GM21576 (cell line): ENCODE measurements around the gene PLXNA2.

Experiments used
- ATAC-seq: cut with Tn5 transposase; IDR thresholded peaks from one replicate; pipeline ENCODE4 v1.9.1; 2021; ENCODE audit warnings: mild to moderate bottlenecking, moderate library complexity; ENCODE audit not compliant: unreplicated experiment

Gene PLXNA2

DNA sequence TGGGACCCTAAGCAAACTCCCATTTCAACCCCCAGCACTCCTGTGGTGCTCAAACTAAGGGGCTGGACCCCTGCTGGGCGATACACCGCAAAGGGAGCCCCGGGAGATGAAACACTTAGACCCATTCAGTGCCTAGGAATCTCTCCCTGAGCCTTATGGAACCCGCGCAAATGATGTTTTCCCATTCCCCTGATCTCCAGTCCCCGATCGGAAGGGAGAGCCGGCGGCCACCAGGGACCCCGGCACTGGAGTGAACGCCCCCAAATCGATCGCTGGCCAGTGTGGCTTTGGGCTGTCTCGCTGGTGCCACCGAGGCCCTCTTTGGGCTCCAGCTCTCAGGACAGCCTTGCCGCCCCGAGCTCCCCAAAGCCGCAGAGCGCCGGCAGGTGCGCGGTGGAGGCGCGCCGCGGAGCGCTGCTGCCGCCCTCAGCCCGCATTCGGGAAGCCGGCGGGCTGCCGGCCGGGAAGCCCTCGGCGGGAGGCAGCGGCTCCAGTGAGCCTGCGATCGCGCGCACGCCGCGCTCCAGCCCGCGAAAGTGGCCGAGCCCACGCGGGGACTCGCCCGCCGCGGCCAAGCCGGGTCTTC, 1.1 kb downstream of the PLXNA2 start:
- no peak for ATAC-seq

DNA sequence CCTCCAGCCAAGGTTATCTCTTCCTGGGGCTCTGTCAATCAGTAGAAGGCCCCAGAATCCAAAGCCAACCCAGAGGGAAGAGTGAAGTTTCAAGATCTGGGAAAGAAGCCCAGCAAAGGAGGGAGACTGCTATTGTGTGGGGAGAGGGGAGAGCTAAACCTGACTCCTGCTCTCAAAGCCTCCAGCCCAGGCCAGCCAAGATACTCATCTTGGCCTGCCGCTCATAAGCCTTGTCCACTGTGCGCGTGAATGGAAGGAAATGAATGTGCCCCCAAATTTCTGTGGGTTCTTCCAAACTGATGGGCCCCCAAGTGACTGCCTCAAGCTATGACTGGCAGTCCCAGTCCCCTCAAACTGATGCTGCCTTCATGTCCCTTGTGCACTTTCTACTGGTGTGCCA, 2.0 kb downstream of the PLXNA2 start:
- no peak for ATAC-seq

DNA sequence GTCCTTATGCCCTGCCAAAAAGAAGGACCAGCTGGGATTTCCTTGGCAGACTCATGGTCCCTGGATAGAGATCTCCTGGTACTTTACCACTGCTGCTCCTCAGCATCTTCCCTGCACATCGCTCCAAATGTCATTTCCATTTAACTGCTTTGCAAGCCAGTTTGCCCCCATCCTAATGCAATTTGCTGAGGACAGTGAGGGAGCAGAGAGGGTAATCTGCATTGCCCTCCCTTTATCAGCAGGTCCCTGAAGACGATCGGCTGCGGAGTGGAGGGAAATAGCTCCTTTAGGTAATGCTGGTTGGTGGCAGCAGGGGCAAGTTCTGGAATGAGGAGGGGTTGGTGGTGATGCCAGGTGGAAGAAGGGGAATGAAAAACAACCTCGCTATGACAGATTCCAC, 2.7 kb downstream of the PLXNA2 start:
- ATAC-seq = no peak

DNA sequence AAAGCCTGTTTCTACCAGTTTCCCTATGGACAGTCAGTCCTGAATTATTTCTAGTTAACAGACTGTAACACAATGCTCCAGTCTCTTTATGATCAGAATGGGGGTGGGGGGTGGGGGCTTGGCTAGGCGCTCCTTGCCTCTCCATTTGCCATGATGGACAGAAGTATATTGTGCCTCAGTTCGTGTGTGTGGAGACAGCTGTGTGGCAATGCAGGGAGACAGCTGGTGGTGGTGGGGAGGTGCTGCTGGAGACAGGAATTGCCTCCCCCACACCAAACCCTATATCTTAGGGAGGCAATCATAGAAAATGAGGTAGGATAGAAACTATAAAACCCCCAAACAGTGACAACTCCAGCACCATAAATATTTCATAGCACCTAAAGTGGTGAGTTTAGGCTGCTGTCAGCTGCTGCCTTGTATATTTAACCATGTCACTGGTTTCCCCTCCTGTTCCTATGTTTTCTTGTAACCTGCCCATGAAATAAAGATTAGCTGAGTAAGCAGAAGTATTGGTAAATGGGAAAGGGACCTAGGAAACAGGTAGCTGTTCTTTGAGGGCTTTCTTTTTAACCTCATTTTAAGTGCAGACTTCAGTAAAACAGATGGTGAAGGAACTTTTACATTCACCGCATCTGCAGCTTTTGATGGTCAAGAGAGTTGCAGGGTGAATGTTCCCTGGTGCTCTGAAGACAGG, 3.4 kb downstream of the PLXNA2 start:
- ATAC-seq = no peak

DNA sequence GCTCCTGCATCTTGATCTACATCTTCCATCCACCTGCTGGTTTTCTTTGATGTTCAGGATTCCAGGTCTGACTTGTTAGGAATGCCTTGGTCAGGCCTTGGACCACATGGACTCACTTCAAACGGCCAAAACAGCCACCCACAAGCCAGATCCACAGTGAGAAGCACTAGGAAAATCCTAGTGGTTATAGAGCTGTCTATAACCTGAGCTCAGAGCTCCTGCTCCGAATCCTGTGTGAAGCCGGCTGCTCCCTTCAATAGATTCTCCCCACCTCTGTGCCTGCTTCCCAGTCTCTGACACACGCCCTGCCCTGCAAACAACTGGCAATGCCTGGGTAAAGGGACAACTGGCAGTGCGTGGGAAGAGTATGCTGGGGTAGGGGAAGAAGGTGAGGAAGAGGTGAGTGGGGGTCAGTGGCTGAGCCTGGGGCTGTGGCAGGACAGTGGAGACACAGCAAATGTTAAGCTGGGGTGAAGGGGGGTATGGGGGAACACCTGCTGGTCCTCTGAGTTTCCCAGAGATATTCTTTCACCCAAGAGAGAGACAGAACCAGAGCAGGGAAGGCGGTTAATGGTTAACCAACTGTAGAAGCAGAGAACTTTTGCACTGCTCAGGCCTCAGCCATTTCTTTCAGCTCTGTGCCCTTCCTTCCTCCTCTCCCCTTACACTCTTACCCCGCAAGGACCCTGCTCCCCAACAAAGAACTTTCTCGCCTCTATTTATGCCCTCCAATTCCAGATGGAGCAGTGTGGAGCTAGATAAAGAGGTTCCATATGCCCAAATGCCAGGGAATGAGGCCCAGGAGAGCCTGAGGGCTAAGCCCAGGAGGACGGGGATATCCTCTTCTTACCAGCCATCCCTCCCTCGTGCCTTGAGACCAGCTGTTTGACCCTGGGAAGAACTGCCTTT, 4.5 kb downstream of the PLXNA2 start:
- ATAC-seq = no peak

DNA sequence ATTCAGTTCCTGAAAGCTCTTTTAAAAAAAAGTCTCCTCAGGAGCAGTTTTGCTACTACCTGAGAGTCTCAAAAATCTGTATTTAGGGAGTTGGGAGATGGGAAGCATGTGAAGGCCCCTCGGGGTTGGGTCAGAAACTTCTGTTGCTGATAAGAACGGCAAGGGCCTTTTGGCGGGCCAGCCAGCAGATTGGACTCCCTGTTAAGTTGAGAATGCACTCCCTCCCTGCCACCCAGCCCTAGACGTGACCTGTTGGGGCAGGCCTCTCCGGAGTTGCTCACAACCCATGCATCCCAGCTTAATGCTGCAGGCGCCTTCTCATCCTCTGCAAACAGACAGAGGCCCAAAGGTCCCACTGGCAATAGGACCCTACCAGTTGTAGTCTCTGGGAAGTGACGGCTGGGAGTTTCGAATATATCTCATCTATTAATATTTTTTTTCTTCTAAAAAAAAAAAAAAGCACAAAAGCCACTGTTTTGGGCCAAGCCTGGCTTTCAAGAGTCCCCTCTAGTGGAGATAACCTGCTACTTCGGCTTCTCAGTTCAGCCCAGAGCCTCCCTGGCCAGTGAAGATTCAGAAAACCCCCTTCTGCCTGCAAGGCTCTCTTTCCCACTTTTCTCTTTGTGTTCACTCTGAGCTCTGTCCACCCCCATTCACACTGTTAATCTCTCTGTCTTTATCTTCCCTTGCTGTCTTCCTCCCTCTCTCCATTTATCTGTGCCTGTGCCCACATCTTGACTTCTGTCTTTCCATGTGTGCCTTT, 5.3 kb downstream of the PLXNA2 start:
- ATAC-seq = peak; percentile 43

DNA sequence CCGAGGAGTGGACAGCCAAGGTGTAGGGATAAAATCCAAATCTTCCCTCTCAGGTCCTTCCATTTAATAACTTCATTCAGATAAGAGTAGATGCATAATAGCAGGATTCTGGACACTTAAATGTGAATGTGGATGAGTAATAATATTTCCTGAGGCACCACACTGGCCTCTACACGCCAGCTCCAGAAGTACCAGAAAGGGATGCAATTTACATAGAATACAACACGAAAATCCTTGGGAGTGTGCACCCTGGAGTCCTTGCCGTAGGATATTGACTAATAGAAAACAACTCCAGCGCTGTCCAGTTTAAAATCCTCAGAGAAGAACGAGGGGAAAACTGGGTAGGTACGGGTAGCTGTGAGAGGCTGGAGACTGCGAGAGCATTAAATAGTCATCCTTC, 6.9 kb downstream of the PLXNA2 start:
- no peak for ATAC-seq

DNA sequence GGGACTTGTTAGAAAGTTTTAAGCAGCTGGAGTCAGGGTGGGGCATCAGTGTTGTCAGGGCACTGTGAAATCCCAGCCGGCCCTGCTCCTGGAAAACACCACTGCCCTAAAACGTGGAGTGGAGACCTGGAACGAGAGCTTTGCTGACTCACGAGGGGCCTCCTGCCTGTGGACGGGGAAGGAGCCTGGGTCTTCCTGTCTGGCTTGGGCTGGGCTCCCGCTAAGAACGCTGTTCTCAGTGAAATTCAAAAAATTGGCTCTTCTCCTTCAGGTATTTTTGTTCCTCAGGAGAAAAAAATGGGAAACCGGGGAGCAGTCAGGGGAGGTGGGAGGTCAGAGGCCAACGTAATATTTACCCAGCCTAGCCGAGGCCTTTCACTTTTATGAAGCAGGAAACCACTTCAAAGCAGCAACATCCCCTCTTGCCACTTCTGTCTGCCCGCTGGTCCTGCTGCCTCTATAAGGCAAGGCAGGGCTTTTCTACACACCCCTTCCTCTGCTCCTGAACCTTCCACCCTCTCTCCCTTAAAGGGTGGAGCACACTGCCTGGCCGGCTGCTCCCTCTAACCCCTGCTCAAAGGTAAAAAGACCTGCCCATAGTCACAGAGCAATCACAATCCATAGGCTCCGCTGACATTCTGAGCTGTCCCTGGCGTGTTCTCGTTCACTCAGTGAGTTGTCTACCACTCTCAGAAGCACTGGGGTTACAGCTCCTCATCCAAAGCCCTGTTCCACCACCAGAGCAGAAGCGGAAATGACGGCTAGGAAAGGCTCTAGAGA, 8.0 kb downstream of the PLXNA2 start:
- no peak for ATAC-seq

DNA sequence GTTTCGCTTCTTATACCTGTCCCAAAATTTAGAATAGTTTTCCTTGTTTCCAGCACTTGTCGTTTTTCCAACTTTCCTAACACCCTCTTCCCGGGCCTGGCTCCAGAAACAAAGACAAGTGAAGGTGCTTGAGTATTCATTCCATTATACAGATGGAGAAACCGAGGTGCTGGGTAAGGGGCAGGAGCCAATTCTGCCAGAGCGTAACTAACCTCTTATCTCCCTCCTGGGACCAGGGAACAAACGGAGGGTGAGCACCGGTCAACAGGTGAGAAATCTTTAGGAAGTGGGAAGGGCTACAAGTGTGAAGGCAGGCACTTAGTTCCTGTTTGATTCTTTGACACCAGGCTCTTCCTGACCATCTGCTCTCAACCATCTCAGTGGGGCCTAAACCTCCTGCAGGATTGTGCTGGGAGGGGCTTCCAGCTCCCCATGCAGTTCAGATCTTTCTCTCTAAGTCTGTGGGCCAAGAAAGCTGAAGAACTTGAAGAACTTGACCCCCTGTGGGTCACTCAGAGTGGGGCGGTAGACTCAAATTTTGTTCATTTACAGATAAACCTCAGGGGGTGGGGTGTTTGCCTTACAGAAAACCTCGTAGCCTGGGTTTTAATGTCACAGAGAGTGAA, 8.7 kb downstream of the PLXNA2 start:
- ATAC-seq = no peak

DNA sequence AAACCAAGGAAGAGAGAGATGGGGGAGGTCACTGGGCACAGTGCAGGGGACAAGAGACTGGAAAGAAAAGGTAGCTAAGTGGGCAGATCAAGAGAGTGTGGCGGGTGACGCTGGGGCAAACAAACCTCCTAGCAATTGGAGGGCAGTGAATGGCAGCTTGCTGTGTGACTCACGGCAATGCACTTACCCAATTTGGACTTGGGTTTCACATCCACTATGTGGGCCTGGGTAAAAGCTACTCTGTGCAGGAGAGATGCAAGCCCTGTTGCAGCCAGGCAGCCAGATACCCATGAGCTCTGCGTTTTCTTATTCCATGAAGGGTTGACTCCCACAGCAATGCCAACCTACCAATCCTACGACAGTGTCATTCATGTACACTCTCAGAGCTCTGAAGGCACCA, 9.5 kb downstream of the PLXNA2 start:
- no peak for ATAC-seq

DNA sequence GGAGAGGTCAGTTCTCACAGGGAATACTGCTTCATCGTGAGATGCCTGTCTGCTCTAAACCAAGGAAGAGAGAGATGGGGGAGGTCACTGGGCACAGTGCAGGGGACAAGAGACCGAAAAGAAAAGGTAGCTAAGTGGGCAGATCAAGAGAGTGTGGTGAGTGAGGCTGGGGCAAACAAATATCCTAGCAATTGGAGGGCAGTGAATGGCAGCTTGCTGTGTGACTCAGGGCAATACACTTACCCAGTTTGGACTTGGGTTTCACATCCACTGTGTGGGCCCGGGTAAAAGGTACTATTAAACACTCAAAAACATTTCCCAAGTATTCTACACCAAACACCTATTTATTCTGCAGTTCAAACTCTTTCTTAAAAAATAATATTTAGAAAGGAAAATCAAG, 10.2 kb downstream of the PLXNA2 start:
- ATAC-seq = no peak

DNA sequence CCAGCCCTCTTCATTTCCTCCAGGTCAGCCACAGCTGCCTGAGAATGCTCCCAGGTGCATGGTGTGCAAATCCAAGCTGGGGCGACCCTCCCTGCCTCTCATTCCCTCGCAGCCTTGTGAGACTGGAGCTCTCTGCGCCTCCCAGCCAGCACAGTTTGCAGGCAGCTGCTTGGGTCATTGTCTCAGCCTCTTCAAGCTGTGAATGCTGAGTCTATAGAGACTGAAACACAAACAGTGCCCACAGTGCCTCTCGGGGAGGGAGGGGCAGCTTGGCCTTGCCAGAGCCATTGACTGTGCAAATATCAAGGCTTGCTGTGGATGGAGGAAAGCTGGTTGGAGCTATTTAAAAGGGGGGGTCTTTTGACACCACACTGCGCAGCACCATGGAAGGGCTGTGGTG, 10.6 kb downstream of the PLXNA2 start:
- ATAC-seq = no peak

DNA sequence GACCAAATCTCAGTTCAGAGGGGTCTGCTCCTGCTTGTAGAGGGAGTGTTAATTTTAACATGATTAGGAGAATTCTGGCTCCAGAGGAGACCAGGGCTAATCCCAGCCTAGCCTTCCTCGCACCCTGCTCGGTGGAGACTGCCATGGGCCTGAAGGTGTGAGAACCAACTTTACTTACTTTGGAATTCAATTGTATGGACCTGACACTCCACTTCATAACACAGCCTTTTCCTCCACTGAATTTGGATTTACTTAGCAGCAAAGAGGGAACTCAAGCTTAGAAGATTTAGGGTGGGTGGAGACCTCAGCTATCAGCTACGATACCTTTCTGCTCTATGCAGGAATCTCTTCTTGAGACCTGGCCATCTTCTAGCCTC, 11.5 kb downstream of the PLXNA2 start:
- ATAC-seq = no peak

DNA sequence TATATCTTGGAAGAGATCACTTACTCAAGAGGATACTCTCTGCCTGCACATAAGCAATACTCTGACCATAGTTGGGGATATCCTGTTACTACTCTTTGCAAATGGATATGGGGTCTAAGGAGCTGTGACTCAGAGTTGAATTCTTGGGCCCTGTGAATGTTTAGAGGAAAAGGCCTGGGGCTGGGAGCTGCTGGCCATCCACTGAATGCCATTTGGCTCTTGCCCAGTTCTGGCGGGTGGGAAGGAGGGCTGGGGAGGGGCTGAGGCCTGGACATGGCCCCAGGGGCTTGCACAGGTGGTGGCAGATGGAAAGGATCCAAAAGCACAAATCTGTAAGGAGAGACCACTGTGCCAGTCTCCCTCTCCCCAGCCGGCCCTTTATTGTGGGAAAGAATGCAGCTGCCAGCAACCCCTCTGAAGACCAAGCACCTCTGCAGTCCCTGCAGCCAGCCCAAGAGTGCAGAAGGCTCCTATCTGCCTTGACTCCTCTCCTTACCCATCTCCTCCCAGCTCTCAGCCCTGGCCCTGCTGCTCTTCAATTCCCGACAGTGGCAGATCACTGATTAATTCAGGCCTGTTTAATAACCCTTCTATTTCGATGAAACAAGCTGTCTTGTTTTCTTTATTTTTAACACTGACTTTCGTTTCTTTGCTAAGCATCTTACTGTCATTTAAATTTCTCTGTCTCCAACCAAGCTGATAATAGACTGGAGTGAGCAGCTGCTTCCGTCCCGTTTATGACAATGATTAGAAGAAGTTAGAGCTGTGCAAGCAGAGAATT, 12.1 kb downstream of the PLXNA2 start:
- no peak for ATAC-seq

DNA sequence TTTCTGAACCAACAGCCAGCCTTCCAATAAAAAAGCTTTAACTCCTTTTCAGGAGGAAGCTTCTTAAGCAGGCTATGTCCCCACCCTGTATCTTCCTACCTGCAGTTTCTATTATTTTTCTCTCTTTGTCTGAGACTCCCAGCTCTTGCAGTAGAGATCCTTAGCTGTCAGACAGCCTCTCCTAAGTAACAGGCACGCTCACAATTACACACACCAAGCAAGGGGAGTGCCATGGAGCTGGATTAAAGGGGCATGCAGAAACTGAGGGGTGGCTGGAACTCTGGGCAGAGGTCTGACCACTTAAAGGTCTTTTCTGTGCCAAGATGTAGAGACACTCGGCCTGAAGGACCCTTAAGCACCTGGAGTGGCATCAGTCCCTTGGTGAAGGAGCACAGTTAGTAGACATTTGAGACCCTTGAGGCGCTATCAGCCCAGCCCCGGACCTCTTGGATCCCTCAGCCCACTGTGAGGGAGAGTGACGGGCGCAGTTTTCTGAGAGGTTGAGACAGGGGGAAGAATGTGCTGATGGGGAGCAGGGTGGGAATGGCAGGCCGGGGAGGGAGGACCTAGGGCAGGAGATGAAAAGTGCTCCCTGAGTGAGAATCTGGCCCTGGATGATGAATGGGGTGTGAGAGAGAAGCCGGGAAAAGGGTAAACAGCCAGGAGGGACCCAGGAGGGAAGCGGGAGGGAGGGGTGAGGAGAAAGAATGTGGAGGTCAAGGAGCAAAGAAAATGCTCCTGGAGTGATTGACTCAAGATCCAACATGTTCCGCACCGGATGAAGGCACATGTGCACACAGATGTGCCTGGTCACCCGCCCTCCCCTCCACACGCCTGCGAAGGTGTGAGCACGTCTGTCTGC, 13.3 kb downstream of the PLXNA2 start:
- no peak for ATAC-seq

DNA sequence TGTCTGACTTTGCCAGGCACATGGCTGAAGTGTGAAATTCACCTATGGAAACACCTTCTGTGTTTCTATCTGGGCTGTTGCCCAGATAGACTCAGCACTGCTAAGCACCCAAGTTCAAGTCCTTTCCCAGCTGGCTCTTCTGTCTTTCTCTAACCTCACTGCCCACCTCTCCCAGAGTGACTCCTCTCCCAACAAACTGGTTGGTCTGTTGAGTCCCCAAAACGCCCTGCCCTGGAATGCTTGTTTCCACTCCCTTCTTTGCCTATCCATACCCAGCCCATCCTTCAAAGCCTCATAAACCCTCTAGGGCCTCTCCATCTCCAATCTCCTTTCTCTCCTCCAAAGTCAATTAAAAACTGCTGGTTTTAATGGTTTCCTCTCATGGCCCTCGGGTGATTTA, 15.6 kb downstream of the PLXNA2 start:
- no peak for ATAC-seq

DNA sequence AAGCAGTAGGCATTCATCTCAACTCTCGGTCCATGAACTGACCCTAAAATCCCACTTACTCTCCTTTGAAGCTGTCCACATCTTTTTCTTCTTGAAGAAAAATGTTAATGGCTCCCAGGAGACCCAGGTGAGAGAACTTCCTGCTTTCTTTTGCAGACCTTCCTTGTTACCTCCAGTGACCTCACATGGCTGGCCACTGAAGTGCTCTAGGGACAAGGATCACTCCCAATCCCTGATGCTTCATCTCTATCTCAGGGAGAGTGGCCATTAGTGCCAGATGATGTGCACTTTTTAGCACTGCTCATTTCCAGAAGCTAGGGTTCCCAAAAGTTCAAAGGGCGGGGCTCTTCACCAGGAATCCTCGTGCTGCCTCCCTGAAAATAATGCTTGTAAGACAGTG, 16.2 kb downstream of the PLXNA2 start:
- no peak for ATAC-seq

DNA sequence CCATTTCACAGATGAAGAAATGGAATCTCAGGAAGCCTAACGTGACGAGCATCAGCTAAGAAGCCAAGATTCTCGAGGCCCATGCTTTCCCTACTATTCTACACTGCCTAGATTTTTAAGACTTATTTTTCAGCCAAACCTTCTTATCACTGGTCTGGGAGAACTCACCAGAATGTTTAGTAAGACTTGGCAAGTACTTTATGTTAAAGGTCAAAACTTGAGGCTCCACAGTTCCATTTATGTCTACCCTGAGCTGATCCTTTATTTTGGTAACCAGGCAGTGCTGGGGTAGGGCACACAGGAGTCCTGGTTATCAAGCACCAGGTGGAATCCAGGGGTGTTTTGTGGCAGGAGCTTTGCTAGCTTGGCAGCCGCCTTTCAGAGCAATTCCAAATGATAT, 16.8 kb downstream of the PLXNA2 start:
- ATAC-seq = no peak
